ENCODE measurements around the gene TMEFF2.

- TF ChIP-seq CTCF (conservative IDR thresholded peaks at IDR 0.05; ENCODE audit: low read length) (no peak), EZH2phosphoT487 (IDR thresholded peaks at IDR 0.05; ENCODE audit: borderline replicate concordance) (no peak)
Measured at GRCh38 chr2:192091476-192091875, 103.3 kb downstream of the TMEFF2 start.

Data from Loucy (cell line).